Measurements from ENCODE around the gene TTC33.

The TTC33 gene

GRCh38 chr5:40477856-40478546 is 277.8 kb downstream of the TTC33 start:
- FAIRE-seq (no peak), DNase-seq (ENCODE audit: insufficient read length, low spot score) (no peak)
- no peak for TF ChIP-seq POLR2A (IDR thresholded peaks at IDR 0.05; ENCODE audit: low read depth, low read length)
- TF ChIP-seq PAX5 (IDR thresholded peaks at IDR 0.05; ENCODE audit: insufficient read depth, low read length, severe bottlenecking) = no peak
- no peak for TF ChIP-seq POU2F2 (IDR thresholded peaks at IDR 0.05; ENCODE audit: low read depth, low read length)
- no peak for TF ChIP-seq POLR2AphosphoS5 (IDR thresholded peaks at IDR 0.05; ENCODE audit: low read depth, low read length)
- no peak for TF ChIP-seq SPI1 (IDR thresholded peaks at IDR 0.05; ENCODE audit: low read depth, low read length)
- no peak for TF ChIP-seq TAF1 (IDR thresholded peaks at IDR 0.05; ENCODE audit: low read depth, low read length)

- no peak for TF ChIP-seq POLR2A (IDR thresholded peaks at IDR 0.05; ENCODE audit: low read depth, low read length)
- TF ChIP-seq TAF1 (IDR thresholded peaks at IDR 0.05; ENCODE audit: low read depth, low read length) = no peak
- TF ChIP-seq PAX5 (IDR thresholded peaks at IDR 0.05; ENCODE audit: insufficient read depth, low read length, severe bottlenecking) = no peak
- TF ChIP-seq SPI1 (IDR thresholded peaks at IDR 0.05; ENCODE audit: low read depth, low read length) = no peak
- no peak for TF ChIP-seq POLR2AphosphoS5 (IDR thresholded peaks at IDR 0.05; ENCODE audit: low read depth, low read length)
- no peak for TF ChIP-seq POU2F2 (IDR thresholded peaks at IDR 0.05; ENCODE audit: low read depth, low read length)
- FAIRE-seq = no peak
- DNase-seq (ENCODE audit: insufficient read length, low spot score) = no peak
Observed at GRCh38 chr5:40475561-40475960, 280.2 kb downstream of the TTC33 start.

- no peak for TF ChIP-seq POLR2A (IDR thresholded peaks at IDR 0.05; ENCODE audit: low read depth, low read length)
- TF ChIP-seq POU2F2 (IDR thresholded peaks at IDR 0.05; ENCODE audit: low read depth, low read length) = no peak
- TF ChIP-seq PAX5 (IDR thresholded peaks at IDR 0.05; ENCODE audit: insufficient read depth, low read length, severe bottlenecking) = no peak
- no peak for TF ChIP-seq POLR2AphosphoS5 (IDR thresholded peaks at IDR 0.05; ENCODE audit: low read depth, low read length)
- no peak for TF ChIP-seq TAF1 (IDR thresholded peaks at IDR 0.05; ENCODE audit: low read depth, low read length)
- TF ChIP-seq SPI1 (IDR thresholded peaks at IDR 0.05; ENCODE audit: low read depth, low read length) = no peak
- DNase-seq (ENCODE audit: insufficient read length, low spot score) = no peak
- no peak for FAIRE-seq
Observed at GRCh38 chr5:40474250-40474649, 281.5 kb downstream of the TTC33 start.

GRCh38 chr5:40465416-40465815 is 290.3 kb downstream of the TTC33 start:
- no peak for FAIRE-seq
- DNase-seq (ENCODE audit: insufficient read length, low spot score) = no peak
- TF ChIP-seq SPI1 (IDR thresholded peaks at IDR 0.05; ENCODE audit: low read depth, low read length) (no peak), POLR2A (IDR thresholded peaks at IDR 0.05; ENCODE audit: low read depth, low read length) (no peak), PAX5 (IDR thresholded peaks at IDR 0.05; ENCODE audit: insufficient read depth, low read length, severe bottlenecking) (no peak), POLR2AphosphoS5 (IDR thresholded peaks at IDR 0.05; ENCODE audit: low read depth, low read length) (no peak), TAF1 (IDR thresholded peaks at IDR 0.05; ENCODE audit: low read depth, low read length) (no peak), POU2F2 (IDR thresholded peaks at IDR 0.05; ENCODE audit: low read depth, low read length) (no peak)

GRCh38 chr5:40464511-40464910 is 291.2 kb downstream of the TTC33 start:
- no peak for DNase-seq (ENCODE audit: insufficient read length, low spot score)
- TF ChIP-seq PAX5 (IDR thresholded peaks at IDR 0.05; ENCODE audit: insufficient read depth, low read length, severe bottlenecking) (no peak), POLR2AphosphoS5 (IDR thresholded peaks at IDR 0.05; ENCODE audit: low read depth, low read length) (no peak), TAF1 (IDR thresholded peaks at IDR 0.05; ENCODE audit: low read depth, low read length) (no peak), SPI1 (IDR thresholded peaks at IDR 0.05; ENCODE audit: low read depth, low read length) (no peak), POLR2A (IDR thresholded peaks at IDR 0.05; ENCODE audit: low read depth, low read length) (no peak), POU2F2 (IDR thresholded peaks at IDR 0.05; ENCODE audit: low read depth, low read length) (no peak)
- no peak for FAIRE-seq

Data from GM12891 (cell line).